T-cell (primary cell): ENCODE results near the gene ITLN1. TPM values are rescaled to one million over a fixed set of nuclear protein-coding genes. Genes with fewer than 3 reads are reported as not detected.
A peak's percentile ranks its signal among the peaks of the same experiment; 100 is the strongest.

Experiments used
- ATAC-seq, 4 experiments: fragments of 200-7000 bp in 3 of 4; fragments of 150-1000 bp in 1 of 4; cut with Tn5 transposase; replicated peaks in 1 of 4; 1 replicate in 3 of 4; 2 replicates in 1 of 4; pipeline ENCODE4 v1.10.0; 2021; ENCODE audit warnings: moderate library complexity in 3 of 4, mild to moderate bottlenecking in 2 of 4, moderate number of reproducible peaks in 1 of 4
- CTCF ChIA-PET, 2 donors: fragments of 300-600 bp; sonication (Branson Sonifier 250); formaldehyde crosslinking; loops; one replicate each; lab custom pipeline; 2022; ENCODE audit warnings: antibody characterized with exemption in 2 of 2; lab: Charles Lee
- POLR2A ChIA-PET, 2 donors: fragments of 300-600 bp; sonication (Branson Sonifier 250); formaldehyde crosslinking; loops; one replicate each; lab custom pipeline; 2022; ENCODE audit warnings: antibody characterized with exemption in 2 of 2; lab: Charles Lee
- DNase-seq, 35 experiments: peaks; one replicate each; pipeline versions ENCODE4 v3.0.0 to v3.0.0-alpha.2; 2013 to 2023
- H3K27ac ChIP-seq: one replicate; pipeline ENCODE4 v1.5.1; 2013; ENCODE audit warnings: low read length
- H3K27me3 ChIP-seq, 2 experiments: replicated peaks in 1 of 2; 1 replicate in 1 of 2; 2 replicates in 1 of 2; pipeline versions ENCODE4 v1.6.1 to v1.7.0; 2013; ENCODE audit warnings: low read length in 1 of 2, mixed read lengths in 1 of 2; ENCODE audit not compliant: control insufficient read depth in 2 of 2, insufficient read depth in 2 of 2; ENCODE audit errors: extremely low read depth in 1 of 2
- H3K36me3 ChIP-seq, 2 donors: 1 replicate in 1 of 2; 2 replicates in 1 of 2; pipeline versions ENCODE4 v1.6.1 to v1.7.0; 2013; ENCODE audit warnings: low read length in 1 of 2; ENCODE audit not compliant: control insufficient read depth in 2 of 2, insufficient read depth in 1 of 2; ENCODE audit errors: extremely low read depth in 1 of 2
- H3K4me1 ChIP-seq, 2 experiments: 1 replicate in 1 of 2; 2 replicates in 1 of 2; pipeline versions ENCODE4 v1.6.1 to v1.7.0; 2013; ENCODE audit warnings: low read length in 2 of 2, mixed read lengths in 1 of 2; ENCODE audit not compliant: insufficient read depth in 2 of 2, control insufficient read depth in 1 of 2; ENCODE audit errors: extremely low read depth in 1 of 2
- H3K4me3 ChIP-seq, 2 donors: 1 replicate in 1 of 2; 2 replicates in 1 of 2; pipeline versions ENCODE4 v1.5.1 to v1.7.0; 2013; ENCODE audit warnings: mild to moderate bottlenecking in 2 of 2, low read length in 1 of 2, moderate library complexity in 1 of 2; ENCODE audit not compliant: control insufficient read depth in 1 of 2; ENCODE audit errors: extremely low read depth in 1 of 2
- H3K9me3 ChIP-seq: 2 replicates; pipeline ENCODE4 v1.7.0; 2013
- H3K27ac Mint-ChIP-seq, 2 donors: one replicate each; pipeline ENCODE4 v1.8.0; 2020 to 2021; ENCODE audit warnings: mild to moderate bottlenecking in 2 of 2, mixed read lengths in 2 of 2
- H3K27me3 Mint-ChIP-seq, 2 donors: one replicate each; pipeline ENCODE4 v1.8.0; 2021 to 2022; ENCODE audit warnings: mixed read lengths in 2 of 2
- H3K36me3 Mint-ChIP-seq: one replicate; pipeline ENCODE4 v1.8.0; 2021; ENCODE audit warnings: mixed read lengths
- H3K4me1 Mint-ChIP-seq, 3 donors: one replicate each; pipeline ENCODE4 v1.8.0; 2020 to 2022; ENCODE audit warnings: mixed read lengths in 3 of 3, mild to moderate bottlenecking in 1 of 3
- H3K4me3 Mint-ChIP-seq, 3 donors: one replicate each; pipeline ENCODE4 v1.8.0; 2020 to 2022; ENCODE audit warnings: mild to moderate bottlenecking in 3 of 3, mixed read lengths in 3 of 3, moderate library complexity in 3 of 3
- H3K9me3 Mint-ChIP-seq, 3 donors: one replicate each; pipeline ENCODE4 v1.8.0; 2020 to 2022; ENCODE audit warnings: mixed read lengths in 3 of 3
- WGBS: methylation state at CpG from one replicate; pipeline ENCODE4 v1.1.5; 2013; ENCODE audit warnings: missing lambda C conversion rate; ENCODE audit not compliant: insufficient coverage; 5-methylcytosine and 5-hydroxymethylcytosine counted together
- total RNA-seq, 35 experiments: library from RNA in 6 of 35; stranded (reverse) in 6 of 35; fragments of 120-200 nt in 1 of 35; gene quantifications; one replicate each; pipeline versions ENCODE4 v1.2.1 to v1.2.4 and lab custom pipeline; 2013 to 2026

The ITLN1 gene
- total RNA-seq, 5 donors from 2014 or later (not counting 1 experiment from before 2014, with no cell fraction given): not detected

GRCh38 chr1:160837558-160838205 lies 47.3 kb downstream of the ITLN1 start:
- no peaks in the 10 kb centered on the region for H3K9me3 ChIP-seq
- no peaks in the 10 kb centered on the region for H3K9me3 Mint-ChIP-seq
- DNase-seq (peak; percentile 72 to 93 (median 88)), ATAC-seq (peak; percentile 98 to 99 (median 98))
- H3K4me3 Mint-ChIP-seq: peak overlapping the region in 2 of 3 donors; percentile 28 to 72
- H3K36me3 ChIP-seq: peaks cover 0 to 10% of the 10 kb centered on the region in 2 donors
- H3K27me3 Mint-ChIP-seq: no peaks in the 10 kb centered on the region
- ChIA-PET CTCF (interaction anchor here (0.5 to 7.2 kb wide), 25 partner anchors 11 to 529 kb away, joined by 3 to 73 read pairs (median 4); partner anchors contain the start of genes ITLN2 (in 2 of the 2), CD244 (in 1 of the 2), F11R (in 1 of the 2) and ITLN1 (in 1 of the 2)), POLR2A (interaction anchor here (0.6 kb wide), 3 partner anchors 178 to 365 kb away, joined by 3 read pairs; no protein-coding TSS in a partner anchor)
- H3K27ac Mint-ChIP-seq: peak overlapping the region; percentile 94 to 96
- peak overlapping the region; percentile 9 to 19 for H3K4me3 ChIP-seq
- H3K27ac ChIP-seq: peak overlapping the region; percentile 88
- peaks cover 71 to 81% (median 72%) of the 10 kb centered on the region in 3 donors for H3K4me1 Mint-ChIP-seq
- no peaks in the 10 kb centered on the region for H3K27me3 ChIP-seq
- WGBS: 2% methylated on average over 8 of the region's 9 CpGs
- H3K4me1 ChIP-seq: peaks cover 51 to 74% of the 10 kb centered on the region in 2 experiments
- no peaks in the 10 kb centered on the region for H3K36me3 Mint-ChIP-seq

DNA sequence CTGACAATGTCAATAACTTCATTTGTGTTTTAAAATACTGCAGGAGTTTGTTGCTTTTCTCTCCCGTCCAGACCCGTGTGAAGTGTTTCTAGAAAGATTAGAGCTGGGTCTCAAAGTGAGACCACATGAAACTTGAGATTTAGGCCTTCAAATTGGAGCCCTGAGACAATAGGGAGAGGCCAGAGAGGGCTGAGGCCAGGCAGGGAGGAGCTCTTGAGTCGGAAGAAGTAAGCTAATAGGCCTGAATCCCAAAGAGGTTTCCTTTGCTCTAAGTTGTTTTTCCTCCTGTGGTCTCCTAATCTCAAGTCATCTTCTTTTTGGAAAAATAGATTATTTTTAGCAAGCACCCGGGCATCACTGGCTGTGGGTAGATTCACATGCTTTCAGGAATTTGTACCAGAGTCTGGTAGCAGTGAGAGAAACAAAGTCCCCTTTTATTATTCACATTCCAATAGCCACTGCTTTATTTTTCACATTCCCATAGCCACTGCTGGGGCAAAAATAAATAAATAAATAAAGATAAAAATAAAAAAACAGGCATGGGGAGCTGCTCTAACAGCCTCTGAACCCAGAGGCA lies 47.9 kb downstream of the ITLN1 start:
- Mint-ChIP-seq H3K4me3 (peak overlapping the region in 1 of 3 donors; percentile 72), H3K9me3 (no peaks in the 10 kb centered on the region), H3K27ac (peak overlapping the region; percentile 86 to 92), H3K4me1 (peaks cover 70 to 79% (median 74%) of the 10 kb centered on the region in 3 donors), H3K36me3 (no peaks in the 10 kb centered on the region), H3K27me3 (no peaks in the 10 kb centered on the region)
- peaks cover 51 to 74% of the 10 kb centered on the region in 2 experiments for H3K4me1 ChIP-seq
- H3K9me3 ChIP-seq: no peaks in the 10 kb centered on the region
- ATAC-seq (peak in 1 of 4 experiments; percentile 1), DNase-seq (no peak)
- H3K27me3 ChIP-seq: no peaks in the 10 kb centered on the region
- ChIA-PET POLR2A (interaction anchor here (0.6 to 0.7 kb wide), 4 partner anchors 179 to 364 kb away, joined by 3 read pairs; partner anchors contain the start of gene F11R (in 1 of the 2)), CTCF (interaction anchor here (0.5 to 7.2 kb wide), 28 partner anchors 11 to 530 kb away, joined by 3 to 73 read pairs (median 4); partner anchors contain the start of genes ITLN2 (in 2 of the 2), CD244 (in 1 of the 2), F11R (in 1 of the 2) and ITLN1 (in 1 of the 2))
- WGBS: 67% methylated on average over 1 of the region's 4 CpGs
- peaks cover 0 to 10% of the 10 kb centered on the region in 2 donors for H3K36me3 ChIP-seq
- H3K4me3 ChIP-seq: no peak overlapping the region
- peak overlapping the region; percentile 88 for H3K27ac ChIP-seq

DNA sequence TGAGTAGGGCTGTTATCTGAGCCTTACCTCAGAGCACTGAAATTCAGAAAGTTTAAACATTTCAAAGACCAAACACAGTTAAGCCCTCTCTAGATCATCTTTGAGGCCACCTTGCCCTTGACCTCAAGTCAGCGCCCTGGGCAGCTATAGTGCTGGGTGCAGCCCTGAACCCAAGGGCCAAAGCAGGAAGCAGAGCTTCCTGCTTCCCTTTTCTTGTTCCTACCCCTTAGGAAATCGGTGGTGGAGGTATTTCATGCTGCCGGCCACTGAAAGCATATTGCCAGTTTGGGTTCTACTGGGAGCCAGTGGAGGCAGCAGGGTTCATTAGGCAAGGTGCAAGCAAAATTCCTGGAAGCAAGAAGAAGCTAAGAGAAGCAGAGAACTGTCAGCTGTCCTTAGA lies 48.4 kb downstream of the ITLN1 start:
- CTCF ChIA-PET: interaction anchor here (0.8 to 7.2 kb wide), 18 partner anchors 10 to 117 kb away, joined by 3 to 73 read pairs (median 6); partner anchors contain the start of genes ITLN2 (in 2 of the 2), ITLN1 (in 1 of the 2) and LY9 (in 1 of the 2)
- 0% methylated on average over 1 of the region's 3 CpGs for WGBS
- H3K4me1 Mint-ChIP-seq: peaks cover 67 to 77% (median 74%) of the 10 kb centered on the region in 3 donors
- H3K36me3 Mint-ChIP-seq: no peaks in the 10 kb centered on the region
- H3K36me3 ChIP-seq: peaks cover 0 to 13% of the 10 kb centered on the region in 2 donors
- H3K27me3 Mint-ChIP-seq: no peaks in the 10 kb centered on the region
- peak overlapping the region; percentile 86 to 92 for H3K27ac Mint-ChIP-seq
- H3K27me3 ChIP-seq: no peaks in the 10 kb centered on the region
- POLR2A ChIA-PET: interaction anchor here (0.5 to 0.7 kb wide), 4 partner anchors 43 to 281 kb away, joined by 3 to 8 read pairs (median 3); partner anchors contain the start of gene F11R (in 1 of the 2)
- ATAC-seq (no peak), DNase-seq (no peak)
- peak overlapping the region in 2 of 3 donors; percentile 54 to 72 for H3K4me3 Mint-ChIP-seq
- peaks cover 51 to 74% of the 10 kb centered on the region in 2 experiments for H3K4me1 ChIP-seq
- H3K9me3 Mint-ChIP-seq: no peaks in the 10 kb centered on the region
- H3K4me3 ChIP-seq: peak overlapping the region in 1 of 2 donors; percentile 4
- H3K9me3 ChIP-seq: no peaks in the 10 kb centered on the region
- H3K27ac ChIP-seq: peak overlapping the region; percentile 88

DNA sequence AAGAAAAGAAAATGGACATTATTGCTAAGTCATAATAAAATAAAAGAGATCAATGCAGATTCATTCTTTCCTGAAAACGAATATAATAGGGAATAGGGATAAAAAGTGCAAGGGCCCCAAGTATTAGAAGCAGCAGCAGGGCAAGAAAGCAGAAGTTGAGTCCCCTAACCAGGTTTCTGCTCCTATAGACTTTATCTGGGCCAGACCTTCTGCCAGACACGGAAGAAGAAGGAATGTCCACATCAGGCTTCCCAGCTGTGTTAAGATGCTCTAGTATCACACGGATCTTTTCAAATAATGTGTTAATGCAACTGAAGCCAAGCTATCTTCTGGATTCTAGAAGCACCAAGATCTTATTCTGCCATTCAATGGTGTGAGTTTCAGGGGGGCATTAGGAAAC lies 49.2 kb downstream of the ITLN1 start:
- H3K27me3 ChIP-seq: no peaks in the 10 kb centered on the region
- POLR2A ChIA-PET: interaction anchor here in 1 of 2 donors (0.5 to 0.6 kb wide), 2 partner anchors 44 to 155 kb away, joined by 3 to 8 read pairs; no protein-coding TSS in a partner anchor
- WGBS: 97% methylated on average over 3 of the region's 3 CpGs
- H3K4me3 ChIP-seq: no peak overlapping the region
- ATAC-seq (no peak), DNase-seq (no peak)
- CTCF ChIA-PET: interaction anchor here (0.5 to 7.2 kb wide), 18 partner anchors 9 to 385 kb away, joined by 3 to 73 read pairs (median 4); partner anchors contain the start of genes ITLN2 (in 1 of the 2) and LY9 (in 1 of the 2)
- H3K9me3 ChIP-seq: no peaks in the 10 kb centered on the region
- Mint-ChIP-seq H3K9me3 (no peaks in the 10 kb centered on the region), H3K27ac (peak overlapping the region; percentile 86 to 92), H3K27me3 (no peaks in the 10 kb centered on the region), H3K36me3 (no peaks in the 10 kb centered on the region), H3K4me1 (peaks cover 66 to 80% (median 75%) of the 10 kb centered on the region in 3 donors), H3K4me3 (peak overlapping the region in 1 of 3 donors; percentile 72)
- H3K4me1 ChIP-seq: peaks cover 51 to 69% of the 10 kb centered on the region in 2 experiments
- H3K27ac ChIP-seq: peak overlapping the region; percentile 88
- peaks cover 0 to 12% of the 10 kb centered on the region in 2 donors for H3K36me3 ChIP-seq

DNA sequence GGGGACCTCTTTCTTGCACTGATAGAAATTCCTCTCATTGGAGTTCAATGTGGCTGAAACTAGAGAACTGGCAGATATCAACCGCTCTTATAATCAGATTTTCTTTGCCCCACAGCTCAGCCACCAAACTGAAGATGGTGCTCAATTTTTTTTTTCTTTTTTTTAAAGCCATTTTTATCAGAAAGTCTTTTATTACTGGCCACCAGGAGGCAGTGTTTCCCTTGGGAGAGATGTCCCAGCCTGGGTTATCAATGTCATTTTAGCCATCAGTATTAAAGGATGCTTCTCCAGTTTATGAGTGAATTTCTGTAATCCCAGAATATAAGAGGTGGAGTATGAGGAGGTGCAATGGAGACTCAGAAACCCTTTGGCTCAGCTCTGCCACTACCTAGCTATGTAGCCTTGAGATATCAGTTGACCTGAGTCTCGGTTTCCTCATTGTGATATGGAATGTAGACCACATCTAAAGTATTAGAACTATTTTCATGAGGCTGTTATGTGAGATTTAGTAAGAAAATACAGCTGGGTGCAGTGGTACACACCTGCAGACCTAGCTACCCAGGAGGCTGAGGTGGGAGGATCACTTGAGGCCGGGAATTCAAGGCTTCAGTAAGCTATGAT lies 49.9 kb downstream of the ITLN1 start:
- WGBS: no CpG with 5 or more reads among the region's 3 CpGs
- peak overlapping the region; percentile 2 for H3K27ac ChIP-seq
- peaks cover 51 to 62% of the 10 kb centered on the region in 2 experiments for H3K4me1 ChIP-seq
- no peaks in the 10 kb centered on the region for H3K9me3 ChIP-seq
- peaks cover 0 to 15% of the 10 kb centered on the region in 2 donors for H3K36me3 ChIP-seq
- DNase-seq (peak in 16 of 35 experiments; percentile 7 to 83 (median 38)), ATAC-seq (no peak)
- Mint-ChIP-seq H3K9me3 (no peaks in the 10 kb centered on the region), H3K36me3 (no peaks in the 10 kb centered on the region), H3K27me3 (no peaks in the 10 kb centered on the region), H3K4me1 (peaks cover 70 to 85% (median 76%) of the 10 kb centered on the region in 3 donors), H3K4me3 (peak overlapping the region in 1 of 3 donors; percentile 61), H3K27ac (peak overlapping the region; percentile 79 to 88)
- ChIA-PET CTCF (interaction anchor here (0.6 to 7.2 kb wide), 23 partner anchors 9 to 200 kb away, joined by 3 to 73 read pairs (median 3); partner anchors contain the start of genes CD244 (in 1 of the 2), ITLN2 (in 1 of the 2) and LY9 (in 1 of the 2)), POLR2A (no interaction called here)
- no peaks in the 10 kb centered on the region for H3K27me3 ChIP-seq
- H3K4me3 ChIP-seq: no peak overlapping the region
